Activated CD4-positive, alpha-beta T cell treated with anti-CD3 and anti-CD28 coated beads, Interleukin-2, amount 50 U/mL, for 1 hour (primary cell): Measurements from ENCODE around the gene ARHGEF38.
A peak's percentile ranks its signal among the peaks of the same experiment; 100 is the strongest.
"Not testable (repeated sequence)": the region's sequence is repeated elsewhere in the genome, so short reads cannot be mapped to it uniquely, and the experiment has no call there.

Experiments
- DNase-seq: peaks from one replicate; pipeline ENCODE4 v3.0.0-alpha.2; 2020

Gene ARHGEF38

DNA sequence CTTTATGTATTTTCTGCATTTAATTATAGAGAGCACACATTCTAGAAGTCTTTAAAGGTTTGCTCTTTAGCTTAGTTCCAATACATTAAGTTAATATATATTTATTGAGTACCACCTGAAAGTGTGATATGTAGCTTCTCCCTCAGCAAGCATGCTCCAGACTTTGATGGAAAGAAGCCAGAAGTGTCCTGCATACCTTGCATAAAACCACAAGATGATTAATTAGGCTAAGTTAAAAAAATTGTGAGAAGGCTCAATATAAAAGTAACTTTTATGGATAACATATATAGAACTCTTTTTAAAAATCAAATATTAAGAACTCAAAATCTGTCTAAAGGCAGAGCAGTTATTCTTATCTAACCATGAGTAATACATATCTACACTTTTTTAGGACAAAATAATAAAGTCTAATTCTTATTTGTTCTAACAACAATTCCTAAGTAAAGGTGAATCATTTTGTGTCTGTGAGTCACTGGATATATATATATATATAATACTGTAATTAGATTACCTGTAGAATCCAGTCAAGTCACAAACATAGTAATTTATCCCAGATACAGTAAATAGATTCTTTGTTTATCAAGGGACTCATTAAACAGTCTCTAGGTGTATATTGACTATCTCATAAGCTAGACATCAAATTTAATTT, 104.8 kb downstream of the ARHGEF38 start:
- no peak for DNase-seq

DNA sequence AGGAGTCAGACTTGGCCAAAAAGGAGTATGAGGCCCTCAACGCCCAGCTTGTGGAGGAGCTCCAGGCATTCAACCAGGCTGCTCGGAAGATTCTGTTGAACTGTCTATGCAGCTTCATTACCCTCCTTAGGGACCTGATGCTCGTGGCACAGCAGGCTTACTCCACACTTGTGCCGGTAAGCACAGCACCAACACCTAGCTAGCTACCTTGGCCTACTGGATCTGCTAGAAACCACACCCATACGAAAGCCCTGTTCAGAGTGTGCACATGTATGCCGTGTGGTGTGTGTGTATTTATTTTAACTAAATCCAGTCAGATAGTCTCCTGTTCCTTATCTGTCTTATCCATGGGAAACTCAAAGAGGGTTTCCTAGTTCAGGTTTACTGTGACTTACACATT, 106.8 kb downstream of the ARHGEF38 start:
- no peak for DNase-seq

DNA sequence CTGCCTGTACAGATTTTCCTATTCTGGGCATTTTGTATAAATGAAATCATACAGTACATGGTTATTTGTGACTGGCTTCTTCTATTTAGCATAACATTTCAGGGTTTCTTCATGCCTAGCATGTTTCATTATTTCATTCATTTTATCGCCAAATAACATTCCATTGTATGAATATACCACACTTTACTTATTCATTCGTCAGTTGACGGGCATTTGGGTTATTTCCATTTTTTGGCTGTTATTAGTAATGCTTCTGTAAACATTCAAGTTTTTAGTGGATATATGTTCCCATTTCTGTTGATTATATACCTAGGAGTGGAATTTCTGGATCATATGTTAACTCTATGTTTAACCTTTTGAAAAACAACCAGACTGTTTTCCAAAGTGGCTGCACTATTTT, 108.6 kb downstream of the ARHGEF38 start:
- DNase-seq = no peak

- DNase-seq = no peak
Observed at GRCh38 chr4:105662935-105663675, 110.7 kb downstream of the ARHGEF38 start.

DNA sequence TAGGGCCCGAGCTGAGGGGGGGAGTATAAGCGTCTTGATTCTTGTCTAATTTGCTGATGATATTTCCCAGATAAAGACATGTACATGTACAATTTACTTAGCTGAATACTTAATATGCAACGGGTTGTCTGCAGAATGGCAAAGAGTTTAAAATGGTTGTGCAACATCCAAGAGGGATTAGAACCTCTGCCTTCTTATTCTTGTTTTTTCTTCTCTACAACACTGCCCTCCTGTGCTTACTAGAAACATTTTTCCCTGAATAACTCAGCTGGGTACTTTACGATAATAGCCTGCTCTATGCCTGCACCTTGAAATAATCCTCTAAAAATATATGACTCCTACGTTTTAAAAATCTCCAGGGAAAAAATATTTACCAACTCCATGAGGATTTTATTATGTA, 114.3 kb downstream of the ARHGEF38 start:
- DNase-seq = no peak

- no peak for DNase-seq
Observed at GRCh38 chr4:105670684-105671083, 118.3 kb downstream of the ARHGEF38 start.

GRCh38 chr4:105671301-105671700, 118.9 kb downstream of the ARHGEF38 start:
- no peak for DNase-seq

DNA sequence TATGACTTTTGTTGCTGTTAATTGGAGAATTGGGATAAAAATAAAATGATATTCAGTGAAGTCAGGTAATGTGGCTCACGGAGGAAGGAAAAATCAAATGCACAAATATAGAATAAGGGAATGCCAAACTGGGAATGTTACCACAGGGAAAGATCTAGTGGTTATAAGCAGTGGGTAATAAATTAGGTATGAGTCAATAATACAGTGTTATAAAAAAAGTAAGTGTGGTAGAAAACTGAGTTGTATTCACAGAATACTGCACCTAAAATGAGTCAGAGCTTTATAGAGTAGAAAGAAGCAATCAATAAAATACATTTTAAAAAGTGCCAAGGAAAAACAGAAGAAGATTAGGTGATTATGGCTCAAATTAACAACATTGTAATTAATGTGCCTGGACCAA, 121.6 kb downstream of the ARHGEF38 start:
- DNase-seq = no peak

DNA sequence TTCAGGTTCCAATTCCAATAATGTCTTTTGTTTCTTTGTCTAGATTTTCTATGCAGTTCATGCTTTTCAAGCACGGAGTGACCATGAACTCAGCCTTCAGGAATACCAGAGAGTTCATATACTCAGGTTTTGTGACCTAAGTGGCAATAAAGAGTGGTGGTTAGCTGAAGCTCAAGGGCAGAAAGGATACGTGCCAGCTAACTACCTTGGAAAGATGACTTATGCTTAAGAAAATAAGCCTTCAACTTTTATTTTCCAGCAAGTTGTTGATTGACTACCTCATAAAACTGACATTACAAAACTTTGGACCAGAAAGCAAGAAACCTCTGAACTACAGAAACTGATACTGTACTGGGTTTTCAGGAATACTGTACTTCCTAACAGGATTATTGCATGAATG, 125.3 kb downstream of the ARHGEF38 start:
- DNase-seq = no peak

- no peak for DNase-seq
Observed at GRCh38 chr4:105679186-105679585, 126.8 kb downstream of the ARHGEF38 start.

DNA sequence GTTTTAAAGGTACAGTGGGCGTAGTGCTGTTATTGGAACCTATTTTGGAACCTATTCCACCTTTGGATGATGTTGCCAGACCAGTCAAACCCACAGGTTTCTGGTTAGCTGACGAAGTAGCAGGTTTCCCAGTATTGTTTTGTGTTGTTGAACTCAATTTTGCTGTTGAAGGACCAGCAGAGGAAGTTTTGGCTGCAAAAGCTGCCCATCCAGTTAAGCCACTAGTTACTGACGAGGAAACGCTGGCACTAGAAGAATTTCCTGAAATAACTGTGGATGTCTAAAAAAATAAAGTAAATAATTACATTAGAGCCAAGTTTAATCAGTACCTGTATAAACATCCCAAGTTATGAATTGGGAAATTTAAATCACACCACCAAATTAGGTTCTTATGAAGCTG, 130.6 kb downstream of the ARHGEF38 start:
- DNase-seq = no peak

GRCh38 chr4:105686571-105686970, 134.2 kb downstream of the ARHGEF38 start:
- DNase-seq = no peak

- not testable (repeated sequence) for DNase-seq
Observed at GRCh38 chr4:105694812-105695211, 142.4 kb downstream of the ARHGEF38 start.

DNA sequence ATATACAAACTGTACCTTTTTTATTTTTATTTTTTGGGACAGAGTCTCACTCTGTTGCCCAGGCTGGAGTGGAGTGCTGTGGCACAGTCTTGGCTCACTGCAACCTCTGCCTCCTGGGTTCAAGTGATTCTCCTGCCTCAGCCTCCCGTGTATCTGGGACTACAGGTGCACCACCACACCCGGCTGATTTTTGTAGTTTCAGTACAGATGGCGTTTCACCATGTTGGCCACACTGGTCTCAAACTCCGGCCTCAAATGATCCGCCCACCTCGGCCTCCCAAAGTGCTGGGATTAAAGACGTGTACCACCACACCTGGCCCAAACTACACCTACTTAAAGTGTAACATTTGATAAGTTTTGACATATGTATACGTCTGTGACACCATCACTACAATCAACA, 143.4 kb downstream of the ARHGEF38 start:
- DNase-seq = not testable (repeated sequence)

- DNase-seq = no peak
Observed at GRCh38 chr4:105698607-105699006, 146.2 kb downstream of the ARHGEF38 start.

GRCh38 chr4:105707782-105708180, 155.4 kb downstream of the ARHGEF38 start:
- DNase-seq = no peak

DNA sequence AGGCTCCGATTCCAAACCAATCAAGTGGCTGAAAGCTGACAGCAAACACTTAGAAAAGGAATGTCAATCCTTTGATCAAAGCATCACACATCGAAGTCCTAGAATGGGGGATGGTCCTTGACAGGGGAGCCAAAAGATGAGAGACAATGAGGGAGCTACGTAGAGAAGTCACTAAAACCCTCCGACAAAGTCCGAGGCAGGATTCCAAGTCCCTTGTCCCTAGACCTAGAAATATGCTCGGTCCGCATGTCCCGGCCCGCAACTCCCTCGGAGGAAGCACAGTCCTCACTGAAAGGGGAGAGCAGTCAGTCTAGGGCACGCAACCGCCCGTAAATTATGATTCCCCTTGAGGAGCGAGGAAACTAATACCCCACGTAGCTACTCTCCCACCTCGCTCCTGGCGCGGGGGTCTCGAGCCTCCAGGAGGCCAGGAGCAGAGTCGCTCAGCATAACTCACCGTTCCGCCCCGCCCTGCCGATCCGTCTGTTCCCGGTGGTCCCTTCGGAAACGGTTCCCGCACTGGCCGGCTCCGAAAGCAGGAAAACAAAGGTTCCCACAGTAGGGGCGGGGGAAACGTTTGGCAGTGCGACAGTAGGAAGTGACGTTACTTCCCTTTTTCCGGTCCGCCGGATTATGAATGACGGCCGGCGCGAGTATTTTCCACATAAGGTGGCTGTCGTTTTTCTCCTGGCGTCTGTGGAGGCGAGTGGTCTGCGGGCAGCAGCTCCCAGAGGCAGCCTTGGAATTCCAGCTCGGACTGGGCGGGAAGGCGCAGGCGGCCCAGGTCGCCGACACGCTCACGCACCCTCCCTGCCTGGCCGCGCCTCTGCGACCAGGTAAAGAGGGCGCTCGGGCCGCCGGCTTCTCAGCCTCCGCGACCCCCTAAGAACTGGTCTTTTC, 156.0 kb downstream of the ARHGEF38 start, which contains the start of the genes GSTCD and INTS12:
GSTCD (plus strand) TSS at position 604 of the 900 bp plus-strand sequence. CDS start 8,830 bp downstream, outside the sequence.
INTS12 (minus strand) TSS at position 509 of the 900 bp plus-strand sequence. CDS start 8,684 bp downstream, outside the sequence.
- DNase-seq = peak; percentile 84

GRCh38 chr4:105709081-105709450, 156.6 kb downstream of the ARHGEF38 start:
- DNase-seq = no peak

- DNase-seq = no peak
Observed at GRCh38 chr4:105710012-105710600, 157.7 kb downstream of the ARHGEF38 start.

DNA sequence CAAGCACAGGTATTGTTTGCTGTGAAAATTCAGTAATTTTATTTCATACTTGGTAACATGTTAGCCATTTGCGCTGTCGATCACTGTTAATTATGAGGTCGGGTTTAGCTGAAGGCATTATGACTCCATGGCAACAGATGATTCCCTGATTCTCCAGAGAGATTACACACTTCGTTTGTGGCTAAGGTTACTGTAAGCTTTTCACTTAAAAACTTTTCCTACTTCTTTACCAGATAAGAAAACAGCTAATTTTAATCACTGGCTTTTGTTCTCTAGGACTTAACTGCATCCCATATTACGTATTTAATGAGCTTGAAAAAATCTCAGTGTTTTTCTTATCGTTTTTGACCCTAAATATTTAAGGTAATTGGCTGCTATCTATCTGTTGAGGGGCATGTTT, 158.3 kb downstream of the ARHGEF38 start:
- DNase-seq = no peak

DNA sequence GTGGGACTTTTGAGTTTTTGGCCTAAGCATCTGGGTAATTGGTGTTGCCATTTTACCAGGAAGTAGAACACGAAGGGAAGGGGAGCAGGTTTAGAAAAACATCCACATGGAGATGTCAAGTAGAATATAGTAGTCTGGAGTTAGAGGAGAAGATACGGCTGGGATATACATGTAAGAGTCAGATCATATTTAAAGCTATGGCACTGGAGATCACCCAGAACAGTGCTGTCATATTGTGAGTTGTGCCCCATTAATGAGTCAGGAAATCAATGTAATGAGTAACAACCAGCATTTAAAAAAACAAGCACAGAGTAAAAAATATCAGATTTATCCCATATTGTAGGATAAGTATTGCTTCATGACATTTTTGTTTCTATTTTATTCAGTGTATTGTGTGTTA, 160.3 kb downstream of the ARHGEF38 start:
- DNase-seq = no peak

DNA sequence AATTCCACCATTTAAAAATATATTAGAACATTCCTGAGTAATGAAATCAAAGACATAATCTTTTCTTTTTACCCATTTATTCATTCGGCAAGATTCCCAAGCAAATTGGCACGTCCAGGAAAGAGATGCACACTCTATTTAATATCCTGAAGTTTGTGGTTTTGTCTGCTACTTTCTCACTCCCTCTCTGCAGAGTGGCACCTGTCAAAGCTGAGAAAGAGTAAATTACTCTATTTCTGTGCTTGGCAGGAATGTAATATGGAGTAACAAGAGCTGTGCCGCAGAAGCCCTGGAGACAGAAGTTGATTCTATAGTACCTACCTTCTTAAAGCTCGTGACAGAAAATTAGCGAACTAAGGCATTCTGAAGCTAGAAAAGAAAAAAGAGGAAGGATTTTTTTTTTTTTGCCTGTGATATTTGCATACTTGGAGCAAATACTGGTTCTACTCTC, 161.7 kb downstream of the ARHGEF38 start:
- no peak for DNase-seq

GRCh38 chr4:105714932-105715331, 162.5 kb downstream of the ARHGEF38 start:
- DNase-seq = no peak
